Nucleus accumbens (tissue), 56 donors: ENCODE measurements around the gene ALMS1.
"Not testable (repeated sequence)": the region's sequence is repeated elsewhere in the genome, so short reads cannot be mapped to it uniquely, and the experiment has no call there.

Experiments used
- DNase-seq, 56 donors: peaks; one replicate each; lab custom pipeline; 2025; lab: John Stamatoyannopoulos, UW

Gene ALMS1

DNA sequence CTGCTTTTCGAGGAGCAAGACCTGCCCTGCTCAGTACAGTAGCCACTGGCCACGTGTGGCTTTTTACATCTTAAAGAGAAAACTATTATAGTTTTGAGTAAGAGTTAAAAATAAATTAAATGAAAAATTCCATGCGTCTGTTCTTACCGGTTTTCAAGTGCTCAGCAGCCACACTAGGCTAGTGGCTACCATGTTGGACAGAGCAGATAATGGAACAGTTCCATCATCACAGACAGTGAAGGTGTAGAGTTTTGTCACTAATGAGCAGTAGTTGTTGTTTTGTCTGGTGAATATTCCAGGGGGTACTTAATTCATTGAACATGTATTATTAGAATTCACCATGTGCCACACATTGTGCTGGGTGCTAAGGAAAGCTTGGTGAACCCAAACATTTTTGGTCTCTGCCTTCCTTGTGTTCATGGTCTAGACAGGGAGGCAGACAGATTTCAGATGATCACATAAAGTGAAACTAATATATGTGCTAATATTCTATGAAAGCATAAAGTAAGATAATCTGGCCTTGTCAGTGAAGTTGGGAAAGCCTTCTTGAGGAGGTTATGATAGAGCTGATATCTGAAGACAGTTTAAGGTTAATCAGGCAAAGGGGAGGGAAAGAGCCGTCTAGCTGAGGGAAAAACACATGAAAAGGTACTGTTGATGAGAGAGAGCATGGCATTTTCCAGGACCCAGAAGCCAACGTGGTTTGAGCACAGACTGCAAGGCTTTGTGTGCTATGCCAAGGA lies 1.4 kb downstream of the ALMS1 start:
- no peak for DNase-seq

GRCh38 chr2:73402386-73403103 lies 16.9 kb downstream of the ALMS1 start:
- DNase-seq: no peak

- DNase-seq: no peak
Measured at GRCh38 chr2:73403237-73403636, 17.6 kb downstream of the ALMS1 start.

GRCh38 chr2:73404409-73404808 lies 18.8 kb downstream of the ALMS1 start:
- DNase-seq: no peak

DNA sequence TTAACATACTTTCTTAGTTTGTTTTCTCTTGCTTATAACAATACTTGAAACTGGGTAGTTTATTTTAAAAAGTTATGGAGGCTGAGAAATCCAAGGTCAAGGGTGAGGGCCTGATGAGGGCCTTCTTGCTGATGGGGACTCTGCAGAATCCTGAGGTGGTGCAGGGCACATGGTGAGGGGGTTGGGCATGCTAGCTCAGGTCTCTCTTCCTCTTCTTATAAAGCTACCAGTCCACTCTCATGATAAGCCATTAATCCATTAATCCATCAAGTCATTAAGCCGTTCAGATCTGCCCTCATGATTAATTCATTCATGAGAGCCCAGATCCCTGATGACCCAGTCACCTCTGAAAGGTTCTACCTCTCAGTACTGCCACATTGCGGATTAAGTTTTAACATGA lies 21.4 kb downstream of the ALMS1 start:
- DNase-seq: no peak

DNA sequence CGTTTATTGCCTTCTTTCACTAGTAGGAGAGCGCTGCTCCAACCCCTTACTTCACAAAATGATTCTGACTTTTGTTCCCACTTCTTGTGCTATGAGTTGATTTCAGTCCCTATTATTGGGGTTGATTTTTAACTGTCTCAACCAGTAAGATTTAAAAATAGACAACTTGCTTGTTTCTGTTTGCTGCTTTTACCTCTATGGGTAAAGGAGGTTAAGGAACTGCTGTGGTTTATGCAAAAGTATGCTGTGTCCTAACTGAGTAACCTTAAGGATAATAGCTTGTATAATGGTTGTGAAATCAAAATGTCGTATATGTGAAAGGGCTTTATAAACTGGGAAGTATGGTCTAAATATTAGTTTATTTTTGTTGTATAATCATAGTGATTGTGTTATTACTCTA lies 22.6 kb downstream of the ALMS1 start:
- no peak for DNase-seq

- DNase-seq: no peak
Measured at GRCh38 chr2:73414696-73415095, 29.1 kb downstream of the ALMS1 start.

DNA sequence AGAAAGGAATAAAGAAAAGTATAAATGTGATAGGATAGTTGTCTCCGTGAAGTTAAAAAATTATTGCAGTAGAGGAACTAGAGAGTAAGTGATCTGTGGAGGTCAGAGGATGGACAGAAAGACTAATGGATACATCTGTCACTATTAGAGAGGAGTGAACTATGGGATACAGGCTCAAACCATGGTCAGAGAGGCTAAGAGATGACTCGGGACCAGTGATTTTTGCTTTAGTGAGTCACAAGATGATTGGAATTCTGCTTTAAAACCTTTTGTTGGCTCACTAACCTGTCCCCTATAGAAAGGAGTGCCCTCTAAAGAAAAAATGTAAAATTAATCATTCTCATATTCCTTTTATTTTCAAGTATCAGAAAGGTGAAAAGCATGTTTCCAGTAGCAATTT lies 30.3 kb downstream of the ALMS1 start:
- no peak for DNase-seq

DNA sequence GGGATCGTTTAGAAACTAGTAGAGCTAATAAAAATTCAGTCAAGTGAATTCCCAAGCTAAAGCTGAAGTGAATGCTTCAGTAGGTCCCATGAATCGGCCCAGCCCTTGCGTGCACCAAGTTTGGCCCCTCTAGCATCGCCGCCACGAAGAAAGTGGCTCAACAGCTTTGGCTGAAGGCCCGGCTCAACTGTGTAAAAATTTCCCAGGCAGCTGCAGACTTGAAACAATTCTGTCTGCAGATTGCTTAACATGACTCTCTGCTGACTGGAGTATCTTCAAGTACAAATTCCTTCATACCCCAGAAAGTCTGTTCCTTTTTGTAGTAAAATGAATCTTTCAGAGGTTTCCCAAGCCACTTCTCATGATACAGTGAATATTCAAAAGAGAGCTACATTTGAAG lies 32.7 kb downstream of the ALMS1 start:
- DNase-seq: peak in 33 of 56 donors; percentile 0 to 65 (median 13)

DNA sequence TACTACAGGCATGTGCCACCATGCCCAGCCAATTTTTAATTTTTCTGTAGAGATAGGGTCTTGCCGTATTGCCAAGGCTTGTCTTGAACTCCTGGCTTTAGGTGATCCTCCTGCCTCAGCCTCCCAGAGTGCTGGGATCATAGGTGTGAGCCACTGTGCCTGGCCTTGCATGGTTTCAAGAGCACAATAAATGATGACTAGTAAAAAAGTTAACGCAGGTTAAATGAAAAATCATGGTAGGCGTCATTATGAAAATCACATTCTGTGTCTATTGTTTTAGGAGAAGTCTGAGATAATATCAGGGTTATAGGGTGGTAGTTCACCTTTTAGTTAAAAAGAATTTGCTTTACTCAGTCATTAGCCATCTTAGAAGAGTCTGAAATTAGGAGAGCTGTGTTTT lies 38.3 kb downstream of the ALMS1 start:
- DNase-seq: no peak

DNA sequence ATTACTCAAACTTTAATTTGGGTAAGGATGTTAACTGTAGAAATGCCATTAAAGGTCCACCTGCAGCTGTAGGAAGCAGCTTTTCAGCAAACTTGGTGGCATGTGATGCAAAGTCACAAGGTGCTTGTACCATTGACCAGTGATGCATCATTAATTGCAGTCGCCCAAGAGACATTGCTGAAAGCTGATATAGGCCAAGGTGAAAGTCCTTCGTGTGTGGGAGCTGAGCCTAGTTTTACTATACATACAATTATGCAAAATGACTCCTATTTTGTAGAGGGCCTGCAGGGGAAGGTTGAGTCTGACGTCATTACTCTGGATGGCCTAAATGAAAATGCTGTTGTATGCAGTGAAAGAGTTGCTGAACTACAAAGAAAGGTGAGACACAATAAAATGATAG lies 40.5 kb downstream of the ALMS1 start:
- no peak for DNase-seq

- no peak for DNase-seq
Measured at GRCh38 chr2:73436019-73436418, 50.4 kb downstream of the ALMS1 start.

DNA sequence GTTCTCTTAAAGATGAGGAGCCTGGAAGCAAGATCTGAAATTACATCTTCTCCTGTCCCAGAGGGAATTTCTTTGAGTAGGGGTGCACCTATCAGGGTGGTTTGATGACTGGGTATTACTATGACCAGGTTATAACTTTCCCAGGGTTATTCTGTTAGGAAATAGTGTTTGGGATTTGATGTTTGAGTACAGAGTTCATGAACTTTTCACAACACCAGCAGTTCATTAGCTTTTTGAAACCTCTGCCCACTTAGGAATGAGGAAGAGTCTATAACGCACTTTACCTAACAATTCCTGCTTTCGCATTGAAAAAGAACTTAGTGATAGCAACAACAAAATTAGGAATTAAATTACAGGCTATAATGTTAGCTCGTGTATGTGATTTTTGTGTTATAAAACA lies 58.6 kb downstream of the ALMS1 start:
- no peak for DNase-seq

GRCh38 chr2:73448856-73449255 lies 63.2 kb downstream of the ALMS1 start:
- DNase-seq: peak in 2 of 56 donors; percentile 2 to 3

DNA sequence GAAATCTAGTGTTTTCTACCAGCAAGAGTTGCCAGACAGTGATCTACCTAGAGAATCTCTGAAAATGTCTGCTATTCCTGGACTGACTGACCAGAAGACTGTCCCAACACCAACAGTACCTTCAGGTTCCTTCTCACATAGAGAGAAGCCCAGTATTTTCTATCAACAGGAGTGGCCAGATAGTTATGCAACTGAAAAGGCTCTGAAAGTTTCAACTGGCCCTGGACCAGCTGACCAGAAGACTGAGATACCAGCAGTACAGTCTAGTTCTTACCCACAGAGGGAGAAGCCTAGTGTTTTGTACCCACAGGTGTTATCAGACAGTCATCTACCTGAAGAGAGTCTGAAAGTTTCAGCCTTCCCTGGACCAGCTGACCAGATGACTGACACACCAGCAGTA lies 63.8 kb downstream of the ALMS1 start:
- no peak for DNase-seq

GRCh38 chr2:73451263-73451972 lies 65.8 kb downstream of the ALMS1 start:
- DNase-seq: no peak

- DNase-seq: no peak
Measured at GRCh38 chr2:73457982-73458381, 72.3 kb downstream of the ALMS1 start.

DNA sequence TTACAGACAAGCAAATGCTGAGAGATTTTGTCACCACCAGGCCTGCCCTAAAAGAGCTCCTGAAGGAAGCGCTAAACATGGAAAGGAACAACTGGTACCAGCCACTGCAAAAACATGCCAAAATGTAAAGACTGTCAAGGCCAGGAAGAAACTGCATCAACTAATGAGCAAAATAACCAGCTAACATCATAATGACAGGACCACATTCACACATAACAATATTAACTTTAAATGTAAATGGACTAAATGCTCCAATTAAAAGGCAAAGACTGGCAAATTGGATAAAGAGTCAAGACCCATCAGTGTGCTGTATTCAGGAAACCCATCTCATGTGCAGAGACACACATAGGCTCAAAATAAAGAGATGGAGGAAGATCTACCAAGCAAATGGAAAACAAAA lies 76.8 kb downstream of the ALMS1 start:
- not testable (repeated sequence) for DNase-seq

DNA sequence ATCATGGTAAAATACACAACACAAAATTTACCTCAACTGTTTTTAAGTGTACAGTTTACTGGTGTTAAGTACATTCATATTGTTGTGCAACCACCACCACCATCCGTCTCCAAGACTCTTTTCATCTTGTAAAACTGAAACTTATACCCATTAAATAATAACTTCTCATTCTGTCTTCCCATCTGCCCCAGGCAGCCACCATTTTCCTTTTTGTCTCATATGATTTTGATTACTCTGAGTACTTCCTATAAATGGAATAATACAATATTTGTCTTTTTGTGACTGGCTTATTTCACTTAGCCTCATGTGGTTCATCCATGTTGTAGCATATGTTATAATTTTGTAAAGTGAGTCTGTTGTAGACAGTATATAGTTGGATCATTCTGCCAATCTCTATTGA lies 82.7 kb downstream of the ALMS1 start:
- DNase-seq: no peak

DNA sequence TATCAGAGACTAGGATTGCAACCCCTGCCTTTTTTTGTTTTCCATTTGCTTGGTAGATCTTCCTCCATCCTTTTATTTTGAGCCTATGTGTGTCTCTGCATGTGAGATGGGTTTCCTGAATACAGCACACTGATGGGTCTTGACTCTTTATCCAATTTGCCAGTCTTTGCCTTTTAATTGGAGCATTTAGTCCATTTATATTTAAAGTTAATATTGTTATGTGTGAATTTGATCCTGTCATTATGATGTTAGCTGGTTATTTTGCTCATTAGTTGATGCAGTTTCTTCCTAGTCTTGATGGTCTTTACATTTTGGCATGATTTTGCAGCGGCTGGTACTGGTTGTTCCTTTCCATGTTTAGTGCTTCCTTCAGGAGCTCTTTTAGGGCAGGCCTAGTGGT lies 98.2 kb downstream of the ALMS1 start:
- DNase-seq: not testable (repeated sequence)

- DNase-seq: no peak
Measured at GRCh38 chr2:73487112-73487657, 101.5 kb downstream of the ALMS1 start.
